ENCODE data around the gene FOXD1. TPM values are rescaled to one million over a fixed set of nuclear protein-coding genes. Genes with fewer than 3 reads are reported as not detected.
A peak's percentile ranks its signal among the peaks of the same experiment; 100 is the strongest.
"Not testable (repeated sequence)": the region's sequence is repeated elsewhere in the genome, so short reads cannot be mapped to it uniquely, and the experiment has no call there.

The FOXD1 gene
- total RNA-seq, 4 donors from 2014 or later = 0.33 to 0.49 (median 0.41) TPM; not detected in 1

DNA sequence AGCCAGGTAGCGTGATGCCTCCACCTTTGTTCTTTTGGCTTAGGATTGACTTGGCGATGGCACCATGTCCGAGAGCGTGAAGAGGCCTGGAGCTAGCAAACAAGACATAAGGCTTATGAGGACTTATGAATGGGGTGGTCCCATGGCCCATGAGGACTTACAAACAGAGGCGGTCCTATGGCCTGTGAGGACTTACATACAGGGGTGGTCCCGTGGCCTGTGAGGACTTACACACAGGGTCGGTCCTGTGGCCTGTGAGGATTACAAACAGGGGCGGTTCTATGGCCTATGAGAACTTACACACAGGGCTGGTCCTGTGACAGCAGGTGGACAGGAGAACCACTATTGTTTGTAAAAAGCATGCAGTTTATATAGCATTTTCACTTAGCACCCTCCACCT, 21.3 kb upstream of the FOXD1 start:
- H3K27ac ChIP-seq = no peak overlapping the region
- in situ Hi-C loops (cut with MboI; ENCODE audit: low sequenced_read_pairs in 4 of 4) = no loop called here
- intact Hi-C loops (cut with DNase I; ENCODE audit: low total_unique reads) = no loop called here
- H3K9me3 ChIP-seq = no peaks in the 10 kb centered on the region
- ATAC-seq (no peak), DNase-seq (no peak)
- no peaks in the 10 kb centered on the region for H3K36me3 ChIP-seq
- no peak overlapping the region for H3K4me3 ChIP-seq
- no peaks in the 10 kb centered on the region for H3K4me1 ChIP-seq
- H3K27me3 ChIP-seq = peaks cover 0 to 3% (median 0%) of the 10 kb centered on the region in 3 donors
- TF ChIP-seq, protein P1, sequence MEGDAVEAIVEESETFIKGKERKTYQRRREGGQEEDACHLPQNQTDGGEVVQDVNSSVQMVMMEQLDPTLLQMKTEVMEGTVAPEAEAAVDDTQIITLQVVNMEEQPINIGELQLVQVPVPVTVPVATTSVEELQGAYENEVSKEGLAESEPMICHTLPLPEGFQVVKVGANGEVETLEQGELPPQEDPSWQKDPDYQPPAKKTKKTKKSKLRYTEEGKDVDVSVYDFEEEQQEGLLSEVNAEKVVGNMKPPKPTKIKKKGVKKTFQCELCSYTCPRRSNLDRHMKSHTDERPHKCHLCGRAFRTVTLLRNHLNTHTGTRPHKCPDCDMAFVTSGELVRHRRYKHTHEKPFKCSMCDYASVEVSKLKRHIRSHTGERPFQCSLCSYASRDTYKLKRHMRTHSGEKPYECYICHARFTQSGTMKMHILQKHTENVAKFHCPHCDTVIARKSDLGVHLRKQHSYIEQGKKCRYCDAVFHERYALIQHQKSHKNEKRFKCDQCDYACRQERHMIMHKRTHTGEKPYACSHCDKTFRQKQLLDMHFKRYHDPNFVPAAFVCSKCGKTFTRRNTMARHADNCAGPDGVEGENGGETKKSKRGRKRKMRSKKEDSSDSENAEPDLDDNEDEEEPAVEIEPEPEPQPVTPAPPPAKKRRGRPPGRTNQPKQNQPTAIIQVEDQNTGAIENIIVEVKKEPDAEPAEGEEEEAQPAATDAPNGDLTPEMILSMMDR (IDR thresholded peaks at IDR 0.05 in 4 of 5, conservative IDR thresholded peaks at IDR 0.05 in 1 of 5) = no peak
- no peak for TF ChIP-seq POLR2A (IDR thresholded peaks at IDR 0.05)

DNA sequence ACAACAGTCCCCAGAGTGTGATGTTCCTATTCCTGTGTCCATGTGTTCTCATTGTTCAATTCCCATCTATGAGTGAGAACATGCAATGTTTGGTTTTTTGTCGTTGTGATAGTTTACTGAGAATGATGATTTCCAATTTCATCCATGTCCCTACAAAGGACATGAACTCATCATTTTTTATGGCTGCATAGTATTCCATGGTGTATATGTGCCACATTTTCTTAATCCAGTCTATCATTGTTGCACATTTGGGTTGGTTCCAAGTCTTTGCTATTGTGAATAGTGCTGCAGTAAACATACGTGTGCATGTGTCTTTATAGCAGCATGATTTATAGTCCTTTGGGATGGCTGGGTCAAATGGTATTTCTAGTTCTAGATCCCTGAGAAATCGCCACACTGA, 20.1 kb upstream of the FOXD1 start:
- H3K27ac ChIP-seq; intact Hi-C loops (cut with DNase I; ENCODE audit: low total_unique reads); H3K4me3 ChIP-seq; DNase-seq; in situ Hi-C loops (cut with MboI; ENCODE audit: low sequenced_read_pairs in 4 of 4); H3K4me1 ChIP-seq; H3K9me3 ChIP-seq; H3K27me3 ChIP-seq; H3K36me3 ChIP-seq; ATAC-seq: not testable (repeated sequence)

DNA sequence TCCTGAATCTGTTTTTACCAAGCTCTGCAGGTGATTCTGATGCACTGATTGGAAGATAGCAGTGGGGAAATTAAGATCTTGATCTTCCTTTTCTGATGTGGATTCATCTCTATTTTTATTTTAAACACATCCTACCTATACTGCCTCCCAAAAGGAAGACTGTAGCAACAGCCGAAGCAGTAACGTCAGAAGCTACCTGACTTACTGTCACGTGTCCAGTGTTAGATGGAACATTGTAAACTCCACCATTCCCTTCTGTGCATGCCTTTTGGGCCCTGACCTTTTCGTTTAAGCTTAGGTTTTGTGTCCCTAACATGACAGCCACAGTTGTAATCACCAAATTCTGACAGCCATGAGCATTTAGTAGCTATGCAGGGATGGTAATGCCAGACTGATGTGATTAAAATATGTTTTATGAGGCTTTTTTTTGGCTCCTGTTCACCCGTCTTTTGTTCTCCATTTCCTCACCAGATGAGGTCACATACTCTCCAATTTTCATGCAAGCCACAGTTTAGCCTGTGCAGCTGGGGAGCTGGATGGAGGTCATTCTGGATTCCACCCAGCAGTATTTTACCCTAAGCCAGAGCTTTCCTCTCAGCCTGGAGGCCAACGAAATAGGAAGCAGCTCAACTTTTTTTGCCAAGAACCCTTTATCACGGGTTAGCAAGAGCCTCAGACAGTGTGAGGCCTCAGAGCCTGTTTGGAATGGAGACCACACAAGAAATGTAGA, 15.6 kb upstream of the FOXD1 start:
- intact Hi-C loops (cut with DNase I; ENCODE audit: low total_unique reads) = no loop called here
- Histone ChIP-seq H3K4me3 (no peak overlapping the region), H3K4me1 (no peaks in the 10 kb centered on the region), H3K27me3 (peaks cover 0 to 3% (median 0%) of the 10 kb centered on the region in 3 donors), H3K9me3 (no peaks in the 10 kb centered on the region), H3K36me3 (no peaks in the 10 kb centered on the region), H3K27ac (no peak overlapping the region)
- TF ChIP-seq, protein P1 (IDR thresholded peaks at IDR 0.05 in 4 of 5, conservative IDR thresholded peaks at IDR 0.05 in 1 of 5) = no peak
- TF ChIP-seq POLR2A (IDR thresholded peaks at IDR 0.05) = no peak
- DNase-seq (no peak), ATAC-seq (peak; percentile 39 to 69)
- in situ Hi-C loops (cut with MboI; ENCODE audit: low sequenced_read_pairs in 4 of 4) = no loop called here

DNA sequence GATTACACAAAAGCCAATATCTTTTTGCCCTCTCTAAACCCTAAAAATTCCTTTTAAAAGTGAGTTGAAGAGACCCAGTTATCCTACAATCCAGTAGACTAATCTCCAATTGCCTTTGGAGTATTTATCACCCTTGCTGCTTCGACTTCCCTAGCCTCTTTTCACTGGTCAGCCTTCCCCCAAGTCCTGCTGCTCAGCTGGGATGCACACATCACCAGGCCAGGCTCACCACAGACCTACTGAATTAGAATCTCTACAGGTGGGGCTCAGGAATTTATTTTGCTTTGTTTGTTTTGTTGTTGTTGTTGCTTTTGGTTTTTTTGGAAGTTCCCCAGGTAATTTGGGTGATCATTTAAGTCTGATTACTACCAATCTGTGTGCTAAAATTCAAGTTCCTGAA, 11.6 kb upstream of the FOXD1 start:
- H3K9me3 ChIP-seq = no peaks in the 10 kb centered on the region
- no peaks in the 10 kb centered on the region for H3K36me3 ChIP-seq
- H3K27ac ChIP-seq = no peak overlapping the region
- TF ChIP-seq, protein P1 (IDR thresholded peaks at IDR 0.05 in 4 of 5, conservative IDR thresholded peaks at IDR 0.05 in 1 of 5) = no peak
- TF ChIP-seq POLR2A (IDR thresholded peaks at IDR 0.05) = no peak
- ATAC-seq = no peak
- no peak overlapping the region for H3K4me3 ChIP-seq
- DNase-seq = no peak
- H3K27me3 ChIP-seq = peaks cover 9 to 17% (median 13%) of the 10 kb centered on the region in 3 donors
- intact Hi-C loops (cut with DNase I; ENCODE audit: low total_unique reads) (no loop called here), in situ Hi-C loops (cut with MboI; ENCODE audit: low sequenced_read_pairs in 4 of 4) (no loop called here)
- H3K4me1 ChIP-seq = no peaks in the 10 kb centered on the region

DNA sequence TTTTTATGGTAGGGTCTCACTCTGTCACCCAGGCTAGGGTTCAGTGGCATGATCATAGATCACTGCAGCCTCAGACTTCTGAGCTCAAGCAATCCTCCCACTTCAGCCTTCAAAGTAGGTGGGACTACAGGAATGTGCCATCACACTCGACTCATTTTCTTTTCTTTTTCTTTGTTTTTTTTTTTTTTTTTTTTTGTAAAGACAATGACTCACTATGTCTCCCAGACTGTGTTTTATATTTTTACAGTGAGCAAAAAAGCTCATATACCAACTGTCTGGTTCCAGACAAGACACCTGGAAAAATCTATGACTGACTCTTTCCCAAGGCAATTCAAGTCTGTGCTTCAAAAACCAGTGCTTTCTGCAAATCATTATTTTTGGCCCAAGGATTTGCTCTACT, 10.8 kb upstream of the FOXD1 start:
- H3K9me3 ChIP-seq = no peaks in the 10 kb centered on the region
- DNase-seq = no peak
- ATAC-seq = no peak
- H3K27ac ChIP-seq = no peak overlapping the region
- H3K36me3 ChIP-seq = no peaks in the 10 kb centered on the region
- in situ Hi-C loops (cut with MboI; ENCODE audit: low sequenced_read_pairs in 4 of 4) = no loop called here
- peaks cover 9 to 18% (median 13%) of the 10 kb centered on the region in 3 donors for H3K27me3 ChIP-seq
- no peaks in the 10 kb centered on the region for H3K4me1 ChIP-seq
- no peak overlapping the region for H3K4me3 ChIP-seq
- TF ChIP-seq, protein P1 (IDR thresholded peaks at IDR 0.05 in 4 of 5, conservative IDR thresholded peaks at IDR 0.05 in 1 of 5) = no peak
- TF ChIP-seq POLR2A (IDR thresholded peaks at IDR 0.05) = no peak
- intact Hi-C loops (cut with DNase I; ENCODE audit: low total_unique reads) = loop anchor here (10.0 kb wide), 1 partner anchor 375 kb away; no protein-coding TSS in a partner anchor

DNA sequence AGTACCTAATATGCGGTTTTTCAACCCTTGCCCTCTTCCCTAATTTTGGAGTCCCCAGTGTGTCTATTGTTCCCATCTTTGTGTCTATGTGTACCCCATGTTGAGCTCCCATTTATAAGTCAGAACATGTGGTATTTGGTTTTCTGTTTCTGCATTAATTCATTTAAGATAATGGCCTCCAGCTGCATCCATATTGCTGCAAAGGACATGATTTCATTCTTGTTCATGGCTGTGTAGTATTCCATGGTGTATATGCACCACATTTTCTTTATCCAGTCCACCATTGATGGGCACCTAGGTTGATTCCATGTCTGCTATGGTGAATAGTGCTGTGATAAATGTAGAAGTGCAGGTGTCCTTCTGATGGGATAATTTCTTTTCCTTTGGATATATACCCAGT, 7.9 kb upstream of the FOXD1 start:
- H3K4me1 ChIP-seq; ATAC-seq; H3K9me3 ChIP-seq; H3K27ac ChIP-seq; in situ Hi-C loops (cut with MboI; ENCODE audit: low sequenced_read_pairs in 4 of 4); H3K4me3 ChIP-seq; H3K36me3 ChIP-seq; DNase-seq: not testable (repeated sequence)
- intact Hi-C loops (cut with DNase I; ENCODE audit: low total_unique reads) = loop anchor here (10.0 kb wide), 1 partner anchor 372 kb away; no protein-coding TSS in a partner anchor
- H3K27me3 ChIP-seq = peaks cover 36 to 47% (median 41%) of the 10 kb centered on the region in 3 donors
